ENCODE data around the gene WASF2.
A peak's percentile ranks its signal among the peaks of the same experiment; 100 is the strongest.
"Not testable (repeated sequence)": the region's sequence is repeated elsewhere in the genome, so short reads cannot be mapped to it uniquely, and the experiment has no call there.

Gene WASF2

GRCh38 chr1:27492796-27493195 lies 2.8 kb upstream of the WASF2 start:
- DNase-seq, result no peak

- peak; percentile 70 for DNase-seq
These were observed 2.1 kb upstream of the WASF2 start for GRCh38 chr1:27491748-27492700.

GRCh38 chr1:27489501-27489972 lies 430 bp downstream of the WASF2 start:
- DNase-seq, result peak; percentile 59

- DNase-seq, result no peak
These were observed 1.7 kb downstream of the WASF2 start for GRCh38 chr1:27487966-27488884.

- no peak for DNase-seq
These were observed 4.6 kb downstream of the WASF2 start for GRCh38 chr1:27485363-27485762.

- DNase-seq, result no peak
These were observed 6.3 kb downstream of the WASF2 start for GRCh38 chr1:27483659-27484058.

GRCh38 chr1:27481994-27482620 lies 7.9 kb downstream of the WASF2 start:
- DNase-seq, result no peak

- no peak for DNase-seq
These were observed 11.9 kb downstream of the WASF2 start for GRCh38 chr1:27478098-27478497.

GRCh38 chr1:27476237-27476636 lies 13.7 kb downstream of the WASF2 start:
- no peak for DNase-seq

- DNase-seq, result no peak
These were observed 14.2 kb downstream of the WASF2 start for GRCh38 chr1:27475720-27476119.

GRCh38 chr1:27473755-27474154 lies 16.2 kb downstream of the WASF2 start:
- no peak for DNase-seq

GRCh38 chr1:27472098-27472497 lies 17.9 kb downstream of the WASF2 start:
- DNase-seq, result not testable (repeated sequence)

- DNase-seq, result no peak
These were observed 18.5 kb downstream of the WASF2 start for GRCh38 chr1:27471477-27471876.

GRCh38 chr1:27469334-27469733 lies 20.6 kb downstream of the WASF2 start:
- no peak for DNase-seq

- not testable (repeated sequence) for DNase-seq
These were observed 21.6 kb downstream of the WASF2 start for GRCh38 chr1:27468378-27468777.

GRCh38 chr1:27464926-27465647 lies 24.9 kb downstream of the WASF2 start:
- DNase-seq, result no peak

- DNase-seq, result not testable (repeated sequence)
These were observed 26.1 kb downstream of the WASF2 start for GRCh38 chr1:27463916-27464315.

GRCh38 chr1:27458521-27458920 lies 31.4 kb downstream of the WASF2 start:
- not testable (repeated sequence) for DNase-seq

GRCh38 chr1:27455139-27455811 lies 34.7 kb downstream of the WASF2 start:
- no peak for DNase-seq

- no peak for DNase-seq
These were observed 35.4 kb downstream of the WASF2 start for GRCh38 chr1:27454610-27455009.

- no peak for DNase-seq
These were observed 38.6 kb downstream of the WASF2 start for GRCh38 chr1:27451343-27451742.

- no peak for DNase-seq
These were observed 41.0 kb downstream of the WASF2 start for GRCh38 chr1:27448982-27449381.
